Stomach smooth muscle (tissue), 2 donors: ENCODE results near the gene LCE3A.
"Not testable (repeated sequence)": the region's sequence is repeated elsewhere in the genome, so short reads cannot be mapped to it uniquely, and the experiment has no call there.

Source experiments
- H3K27ac ChIP-seq: one replicate; pipeline ENCODE4 v1.7.0; 2013; ENCODE audit warnings: mild to moderate bottlenecking, low read length, inconsistent platforms
- H3K27me3 ChIP-seq, 2 donors: one replicate each; pipeline ENCODE4 v1.7.0; 2013; ENCODE audit warnings: low read length in 2 of 2; ENCODE audit not compliant: insufficient read depth in 2 of 2, control insufficient read depth in 1 of 2
- H3K36me3 ChIP-seq, 2 donors: one replicate each; pipeline ENCODE4 v1.7.0; 2013; ENCODE audit warnings: low read length in 2 of 2; ENCODE audit not compliant: control insufficient read depth in 2 of 2, insufficient read depth in 2 of 2
- H3K4me1 ChIP-seq: one replicate; pipeline ENCODE4 v1.7.0; 2013; ENCODE audit warnings: low read length; ENCODE audit not compliant: control insufficient read depth, insufficient read depth
- H3K4me3 ChIP-seq, 2 donors: one replicate each; pipeline ENCODE4 v1.7.0; 2013; ENCODE audit warnings: low read length in 2 of 2
- H3K9ac ChIP-seq, 2 donors: one replicate each; pipeline ENCODE4 v1.7.0; 2013; ENCODE audit warnings: low read length in 2 of 2, mild to moderate bottlenecking in 1 of 2
- H3K9me3 ChIP-seq, 2 donors: one replicate each; pipeline ENCODE4 v1.7.0; 2013; ENCODE audit warnings: low read length in 2 of 2; ENCODE audit not compliant: control insufficient read depth in 2 of 2
- donor health status: healthy.
- donor health status: Pancreatic carcinoma.

Gene LCE3A, protein sequence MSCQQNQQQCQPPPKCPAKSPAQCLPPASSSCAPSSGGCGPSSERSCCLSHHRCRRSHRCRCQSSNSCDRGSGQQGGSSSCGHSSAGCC

DNA sequence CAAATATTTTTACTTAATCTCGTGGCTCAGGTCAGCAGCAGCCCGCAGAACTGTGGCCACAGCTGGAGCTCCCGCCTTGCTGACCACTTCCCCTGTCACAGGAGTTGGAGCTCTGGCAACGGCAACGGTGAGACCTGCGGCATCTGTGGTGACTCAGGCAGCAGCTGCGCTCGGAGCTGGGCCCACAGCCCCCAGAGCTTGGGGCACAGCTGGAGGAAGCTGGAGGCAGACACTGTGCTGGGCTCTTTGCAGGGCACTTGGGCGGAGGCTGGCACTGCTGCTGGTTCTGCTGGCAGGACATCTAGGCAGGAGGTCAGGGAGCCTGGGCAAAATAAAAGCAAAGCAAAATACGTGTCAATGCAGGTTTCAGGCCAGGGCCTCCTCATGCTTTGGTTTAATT lies at the start of gene LCE3A:
LCE3A (minus strand) TSS at position 301 of the 400 bp plus-strand sequence; CDS start at position 301, 0 bp downstream.
- Histone ChIP-seq H3K9me3 (peaks cover 9 to 10% of the 10 kb centered on the region in 2 donors), H3K27me3 (peaks cover 0 to 2% of the 10 kb centered on the region in 2 donors), H3K27ac (no peak within 1 kb of the TSS), H3K4me3 (no peak within 1 kb of the TSS), H3K9ac (no peak within 1 kb of the TSS), H3K4me1 (no peaks in the 10 kb centered on the region), H3K36me3 (no peaks in the 10 kb centered on the region)

DNA sequence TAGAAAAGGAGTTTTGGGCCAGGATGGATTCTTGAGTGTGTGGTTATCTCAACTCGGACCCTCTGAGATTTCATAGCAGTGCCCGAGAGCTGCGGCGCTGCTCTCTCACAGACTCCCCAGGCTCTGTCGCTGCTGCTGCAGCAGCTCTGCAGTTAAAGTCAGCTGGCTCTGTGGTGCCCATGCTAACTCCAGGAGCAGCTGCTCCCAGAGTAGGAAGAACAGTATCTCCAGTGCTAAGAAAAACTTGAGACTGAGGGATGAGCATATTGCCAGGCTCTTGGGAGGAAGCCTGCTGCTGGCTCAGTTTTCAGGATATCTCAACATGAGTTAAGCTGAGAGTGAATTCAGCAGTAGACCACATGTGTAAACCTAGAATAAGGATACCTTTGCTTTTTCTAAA lies 44.7 kb upstream of the LCE3A start:
- H3K27ac ChIP-seq, result no peak overlapping the region
- H3K4me3 ChIP-seq, result no peak overlapping the region
- no peaks in the 10 kb centered on the region for H3K36me3 ChIP-seq
- no peaks in the 10 kb centered on the region for H3K4me1 ChIP-seq
- H3K9ac ChIP-seq, result no peak overlapping the region
- no peaks in the 10 kb centered on the region for H3K27me3 ChIP-seq
- peaks cover 0 to under 1% of the 10 kb centered on the region in 2 donors for H3K9me3 ChIP-seq

DNA sequence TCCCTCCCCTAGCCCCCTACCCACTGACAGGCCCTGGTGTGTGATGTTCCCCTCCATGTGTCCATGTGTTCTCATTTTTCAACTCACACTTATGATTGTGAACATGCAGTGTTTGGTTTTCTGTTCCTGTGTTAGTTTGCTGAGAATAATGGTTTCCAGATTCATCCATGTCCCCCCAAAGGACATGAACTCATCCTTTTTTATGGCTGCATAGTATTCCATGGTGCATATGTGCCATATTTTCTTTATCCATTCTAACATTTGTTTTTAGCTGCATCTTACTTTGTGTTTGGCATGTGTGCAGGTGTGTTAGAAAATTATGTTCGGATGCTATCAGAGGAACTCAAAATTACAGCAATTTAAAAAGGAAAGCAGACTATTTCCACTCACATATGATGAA lies 43.3 kb upstream of the LCE3A start:
- H3K36me3 ChIP-seq, H3K9ac ChIP-seq: not testable (repeated sequence)

DNA sequence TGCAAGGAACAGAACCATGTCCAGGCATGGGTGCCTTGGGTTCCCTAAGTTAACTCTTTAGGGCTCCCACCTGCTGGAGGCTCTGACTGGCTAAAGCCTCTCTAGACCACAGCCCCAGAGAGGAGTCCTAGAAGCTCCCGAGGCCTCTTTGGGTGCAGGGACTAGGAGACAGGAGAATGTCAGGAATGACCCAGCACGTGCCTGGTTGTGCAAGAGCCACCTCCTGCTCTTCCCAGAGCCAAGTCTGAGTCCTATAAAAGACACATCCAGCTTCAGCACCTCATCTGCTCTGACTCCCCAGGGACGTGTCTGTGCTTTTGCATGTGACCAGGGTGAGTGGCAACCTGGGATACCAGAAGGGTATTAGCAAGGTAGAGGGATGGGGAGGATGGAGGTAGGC lies 40.2 kb upstream of the LCE3A start, which contains the start of gene LCE2D:
LCE2D (plus strand) TSS at position 283 of the 400 bp plus-strand sequence. CDS start 726 bp downstream, outside the sequence.
- H3K4me1 ChIP-seq, result no peaks in the 10 kb centered on the region
- no peaks in the 10 kb centered on the region for H3K27me3 ChIP-seq
- no peak within 1 kb of the TSS for H3K27ac ChIP-seq
- H3K36me3 ChIP-seq, result no peaks in the 10 kb centered on the region
- H3K4me3 ChIP-seq, result no peak within 1 kb of the TSS
- H3K9me3 ChIP-seq, result no peaks in the 10 kb centered on the region
- H3K9ac ChIP-seq, result no peak within 1 kb of the TSS

More for the DNA sequence above, 43.3 kb upstream of the LCE3A start:
- not testable (repeated sequence) for H3K9me3 ChIP-seq, H3K27me3 ChIP-seq, H3K4me1 ChIP-seq, H3K4me3 ChIP-seq, H3K27ac ChIP-seq

DNA sequence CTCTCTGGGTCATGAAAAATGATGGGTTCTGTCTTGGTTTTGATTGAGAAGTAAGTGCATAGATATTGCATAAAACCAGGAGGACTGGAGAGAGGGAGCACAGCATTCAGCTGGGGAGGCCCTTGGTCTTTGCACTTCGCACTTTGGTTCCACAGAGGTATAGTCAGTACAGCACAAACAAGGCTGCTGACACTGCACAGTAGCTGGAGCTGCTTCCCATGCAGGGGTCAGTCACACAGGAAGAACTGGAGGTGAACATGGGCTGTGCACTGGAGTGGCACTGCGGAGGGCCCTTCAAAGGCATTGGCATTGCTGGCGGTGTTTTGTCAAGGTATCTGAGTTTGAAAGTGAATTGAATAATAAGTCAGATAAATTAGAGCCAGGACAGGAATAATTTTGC lies 35.7 kb upstream of the LCE3A start:
- Histone ChIP-seq H3K9me3 (no peaks in the 10 kb centered on the region), H3K36me3 (no peaks in the 10 kb centered on the region), H3K9ac (no peak overlapping the region), H3K4me3 (no peak overlapping the region), H3K27me3 (no peaks in the 10 kb centered on the region), H3K4me1 (no peaks in the 10 kb centered on the region), H3K27ac (no peak overlapping the region)

DNA sequence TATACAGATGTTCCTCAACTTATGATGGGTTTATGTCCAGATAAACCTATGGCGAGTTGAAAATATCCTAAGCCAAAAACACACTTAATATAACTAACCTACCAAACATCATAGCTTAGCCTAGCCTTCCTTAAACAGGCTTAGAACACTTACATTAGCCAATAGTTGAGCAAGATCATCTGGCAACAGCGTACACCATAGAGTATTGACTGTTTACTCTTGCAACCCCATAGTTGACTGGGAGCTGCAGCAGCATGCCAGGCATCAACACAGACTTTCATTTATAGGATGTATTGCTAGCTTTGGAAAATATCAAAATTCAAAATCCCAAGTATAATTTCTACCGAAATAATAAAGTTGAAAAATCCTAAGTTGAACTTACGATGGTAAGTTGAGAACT lies 34.8 kb upstream of the LCE3A start:
- Histone ChIP-seq H3K27me3 (no peaks in the 10 kb centered on the region), H3K9ac (no peak overlapping the region), H3K27ac (no peak overlapping the region), H3K4me1 (no peaks in the 10 kb centered on the region), H3K36me3 (no peaks in the 10 kb centered on the region), H3K9me3 (no peaks in the 10 kb centered on the region), H3K4me3 (no peak overlapping the region)

DNA sequence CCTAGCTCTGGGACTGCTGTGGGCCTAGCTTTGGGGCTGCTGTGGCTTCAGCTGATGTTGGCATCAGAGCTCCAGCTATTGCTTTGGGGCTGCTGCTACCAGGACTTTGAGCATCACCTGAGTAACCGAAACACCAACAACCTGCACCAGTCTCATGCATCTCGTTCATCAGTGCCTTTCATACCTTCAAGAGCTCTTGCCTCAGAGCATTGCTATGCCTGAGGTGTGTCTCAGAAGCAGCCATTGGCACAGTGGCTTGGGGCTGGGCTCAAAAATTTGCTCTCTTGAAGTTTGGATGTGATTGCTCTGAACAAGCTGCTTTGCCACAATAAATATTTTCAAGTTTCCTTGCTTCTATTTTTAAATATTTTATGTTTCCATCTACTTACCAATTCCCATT lies 33.6 kb upstream of the LCE3A start:
- Histone ChIP-seq H3K9ac (no peak overlapping the region), H3K9me3 (no peaks in the 10 kb centered on the region), H3K4me3 (no peak overlapping the region), H3K4me1 (no peaks in the 10 kb centered on the region), H3K27ac (no peak overlapping the region), H3K27me3 (no peaks in the 10 kb centered on the region), H3K36me3 (no peaks in the 10 kb centered on the region)

DNA sequence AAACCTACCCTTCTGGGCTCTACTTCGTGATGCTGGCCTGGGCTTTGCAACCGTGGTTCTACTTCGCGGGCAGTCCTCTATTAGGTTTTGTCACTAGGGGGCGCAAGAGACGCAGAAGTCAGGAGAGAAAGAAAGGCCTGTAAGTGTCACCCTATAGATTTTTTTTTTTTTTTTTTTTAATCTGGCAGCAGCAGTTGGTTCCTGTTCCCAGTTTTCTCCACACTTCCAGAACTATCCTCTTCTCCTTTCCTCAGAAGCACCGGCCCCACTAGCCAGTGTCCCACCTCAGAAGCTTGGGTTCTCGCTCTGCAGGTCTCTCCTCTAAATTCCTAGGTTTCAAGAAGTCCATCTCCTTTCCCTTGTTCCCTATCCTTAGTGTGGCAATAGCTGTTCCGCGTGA lies 31.2 kb upstream of the LCE3A start:
- no peaks in the 10 kb centered on the region for H3K4me1 ChIP-seq
- no peak overlapping the region for H3K9ac ChIP-seq
- no peaks in the 10 kb centered on the region for H3K9me3 ChIP-seq
- H3K4me3 ChIP-seq, result no peak overlapping the region
- H3K27ac ChIP-seq, result no peak overlapping the region
- H3K36me3 ChIP-seq, result no peaks in the 10 kb centered on the region
- no peaks in the 10 kb centered on the region for H3K27me3 ChIP-seq

DNA sequence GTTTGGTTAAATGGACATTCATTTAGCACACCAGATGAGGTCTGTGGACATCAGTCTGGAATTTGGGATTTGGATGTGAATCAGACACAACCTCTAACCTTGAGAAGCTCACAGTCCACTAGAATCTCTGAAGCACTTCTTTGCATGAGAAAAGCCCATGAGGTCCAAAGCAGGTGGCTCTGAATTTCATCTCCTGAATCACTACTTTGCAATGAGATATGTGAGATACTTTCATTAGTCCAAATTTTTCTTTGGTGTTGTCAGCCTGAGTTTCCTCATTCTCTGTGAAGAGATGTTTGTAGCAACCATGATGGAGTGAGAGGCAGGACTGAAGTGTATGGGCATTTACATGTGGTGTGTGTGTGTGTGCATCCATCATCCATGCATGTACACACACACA lies 23.8 kb upstream of the LCE3A start:
- no peak overlapping the region for H3K27ac ChIP-seq
- H3K4me3 ChIP-seq, result no peak overlapping the region
- H3K4me1 ChIP-seq, result no peaks in the 10 kb centered on the region

DNA sequence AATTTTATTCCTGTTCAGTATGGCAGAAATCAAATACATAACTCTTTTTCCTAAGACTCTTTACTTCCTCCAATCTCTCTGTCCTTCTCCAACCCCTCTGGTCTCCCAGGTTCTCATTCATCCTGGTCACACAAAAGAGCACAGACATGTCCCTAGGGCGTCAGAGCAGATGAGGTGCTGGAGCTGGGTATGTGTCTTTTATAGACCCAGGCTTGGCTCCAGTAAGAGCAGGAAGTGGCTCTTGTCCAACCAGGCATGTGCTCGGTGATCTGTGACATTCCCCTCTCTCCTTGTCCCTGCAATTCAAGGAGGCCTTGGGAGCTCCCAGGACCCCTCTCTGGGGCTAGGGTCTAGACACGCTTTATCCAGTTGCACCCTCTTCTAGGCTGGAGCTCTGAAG lies 22.2 kb upstream of the LCE3A start:
- no peaks in the 10 kb centered on the region for H3K36me3 ChIP-seq
- no peaks in the 10 kb centered on the region for H3K9me3 ChIP-seq
- H3K9ac ChIP-seq, result no peak overlapping the region
- no peak overlapping the region for H3K4me3 ChIP-seq
- H3K27me3 ChIP-seq, result peaks cover 0 to 3% of the 10 kb centered on the region in 2 donors
- H3K4me1 ChIP-seq, result no peaks in the 10 kb centered on the region
- no peak overlapping the region for H3K27ac ChIP-seq

More for the DNA sequence above, 23.8 kb upstream of the LCE3A start:
- H3K9me3 ChIP-seq, result no peaks in the 10 kb centered on the region
- peaks cover 0 to 3% of the 10 kb centered on the region in 2 donors for H3K27me3 ChIP-seq
- H3K9ac ChIP-seq, result no peak overlapping the region
- no peaks in the 10 kb centered on the region for H3K36me3 ChIP-seq

DNA sequence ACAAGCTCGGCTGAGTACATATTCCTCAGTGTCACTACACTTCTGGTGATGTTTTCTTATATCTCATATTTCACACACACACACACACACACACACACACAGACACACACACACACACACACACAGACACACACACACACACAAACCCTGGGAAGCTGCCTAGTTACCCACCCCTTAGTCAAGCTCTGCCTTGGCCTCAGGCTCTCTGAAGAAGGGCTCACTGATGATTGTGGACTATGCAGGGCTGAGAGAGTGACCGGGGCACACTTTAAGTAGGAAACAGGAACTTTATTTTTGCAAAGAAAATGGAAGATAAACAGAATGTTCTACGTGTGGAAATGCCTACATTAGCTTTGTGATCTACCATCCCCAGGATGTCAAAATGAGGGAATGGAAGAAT lies 21.0 kb upstream of the LCE3A start:
- H3K27ac ChIP-seq, result no peak overlapping the region
- H3K27me3 ChIP-seq, result peaks cover 0 to 3% of the 10 kb centered on the region in 2 donors
- H3K4me1 ChIP-seq, result no peaks in the 10 kb centered on the region
- peaks cover 3 to 4% of the 10 kb centered on the region in 2 donors for H3K9me3 ChIP-seq
- no peaks in the 10 kb centered on the region for H3K36me3 ChIP-seq
- no peak overlapping the region for H3K9ac ChIP-seq
- H3K4me3 ChIP-seq, result no peak overlapping the region
